BLaER1 treated with 17β-estradiol and CSF1 and Interleukin-3, amounts not matched to agents 10 nM and 100 nM (cell line): ENCODE data around the gene CAMK1.

Experiments used
- H3K27ac ChIP-seq, 11 experiments: shearing (Covaris generic); formaldehyde crosslinking; 2 replicates each; pipeline ENCODE4 v1.8.1; 2022
- H3K27me3 ChIP-seq, 11 experiments: shearing (Covaris generic); formaldehyde crosslinking; 2 replicates each; pipeline ENCODE4 v1.8.1; 2022
- H3K36me3 ChIP-seq, 11 experiments: shearing (Covaris generic); formaldehyde crosslinking; 2 replicates each; pipeline ENCODE4 v1.8.1; 2022
- H3K4me1 ChIP-seq, 10 experiments: shearing (Covaris generic); formaldehyde crosslinking; 2 replicates each; pipeline ENCODE4 v1.8.1; 2022
- H3K4me2 ChIP-seq, 11 experiments: shearing (Covaris generic); formaldehyde crosslinking; 2 replicates each; pipeline ENCODE4 v1.8.1; 2022
- H3K4me3 ChIP-seq, 10 experiments: shearing (Covaris generic); formaldehyde crosslinking; 2 replicates each; pipeline ENCODE4 v1.8.1; 2022
- H3K9ac ChIP-seq, 11 experiments: shearing (Covaris generic); formaldehyde crosslinking; 2 replicates each; pipeline ENCODE4 v1.8.1; 2022
- H3K9me3 ChIP-seq, 11 experiments: shearing (Covaris generic); formaldehyde crosslinking; replicated peaks in 1 of 11; 2 replicates each; pipeline ENCODE4 v1.8.1; 2022
- H4K20me1 ChIP-seq, 11 experiments: shearing (Covaris generic); formaldehyde crosslinking; 2 replicates each; pipeline ENCODE4 v1.8.1; 2022
- Cebpa-rat ChIP-seq, 11 experiments: shearing (Covaris generic); IDR thresholded peaks; 2 replicates each; pipeline ENCODE4 v1.8.1; 2022

The CAMK1 gene

DNA sequence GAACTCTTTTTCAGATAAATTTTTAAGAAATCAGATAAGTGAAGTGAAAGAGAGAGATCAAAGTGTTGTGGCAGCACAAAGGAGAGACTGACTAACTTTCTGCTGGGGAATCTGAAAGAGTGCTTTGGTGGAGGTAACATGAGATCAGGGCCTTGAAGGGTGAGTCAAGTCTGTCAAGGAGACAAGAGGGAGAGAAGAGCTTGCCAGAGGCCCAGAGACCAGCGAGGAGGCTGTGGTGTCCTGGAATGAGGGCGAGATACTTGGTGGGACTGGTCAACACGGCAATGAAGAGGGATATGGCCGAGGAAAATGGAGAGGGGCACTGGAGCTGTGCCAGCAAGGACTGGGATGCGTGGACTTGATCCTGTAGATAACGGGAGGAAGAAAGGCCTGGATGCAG is 18.0 kb upstream of the CAMK1 start:
- no peak for TF ChIP-seq Cebpa-rat (IDR thresholded peaks at IDR 0.05)
- Histone ChIP-seq H3K36me3 (peaks cover 17 to 77% (median 39%) of the 10 kb centered on the region in 11 experiments; a peak in 19 of 22 replicates), H3K9ac (0 out of 22 replicates have a peak overlapping the region, but pooled peaks of 1 of the 11 experiments have one; percentile 16), H3K9me3 (no peaks in the 10 kb centered on the region), H3K4me2 (no peak overlapping the region), H3K27ac (peak overlapping the region in 2 of 11 experiments; percentile 15 to 19; a peak in 2 of 22 replicates), H3K4me1 (peaks cover 16 to 31% (median 22%) of the 10 kb centered on the region in 10 experiments), H3K27me3 (no peaks in the 10 kb centered on the region), H4K20me1 (no peaks in the 10 kb centered on the region), H3K4me3 (no peak overlapping the region)

DNA sequence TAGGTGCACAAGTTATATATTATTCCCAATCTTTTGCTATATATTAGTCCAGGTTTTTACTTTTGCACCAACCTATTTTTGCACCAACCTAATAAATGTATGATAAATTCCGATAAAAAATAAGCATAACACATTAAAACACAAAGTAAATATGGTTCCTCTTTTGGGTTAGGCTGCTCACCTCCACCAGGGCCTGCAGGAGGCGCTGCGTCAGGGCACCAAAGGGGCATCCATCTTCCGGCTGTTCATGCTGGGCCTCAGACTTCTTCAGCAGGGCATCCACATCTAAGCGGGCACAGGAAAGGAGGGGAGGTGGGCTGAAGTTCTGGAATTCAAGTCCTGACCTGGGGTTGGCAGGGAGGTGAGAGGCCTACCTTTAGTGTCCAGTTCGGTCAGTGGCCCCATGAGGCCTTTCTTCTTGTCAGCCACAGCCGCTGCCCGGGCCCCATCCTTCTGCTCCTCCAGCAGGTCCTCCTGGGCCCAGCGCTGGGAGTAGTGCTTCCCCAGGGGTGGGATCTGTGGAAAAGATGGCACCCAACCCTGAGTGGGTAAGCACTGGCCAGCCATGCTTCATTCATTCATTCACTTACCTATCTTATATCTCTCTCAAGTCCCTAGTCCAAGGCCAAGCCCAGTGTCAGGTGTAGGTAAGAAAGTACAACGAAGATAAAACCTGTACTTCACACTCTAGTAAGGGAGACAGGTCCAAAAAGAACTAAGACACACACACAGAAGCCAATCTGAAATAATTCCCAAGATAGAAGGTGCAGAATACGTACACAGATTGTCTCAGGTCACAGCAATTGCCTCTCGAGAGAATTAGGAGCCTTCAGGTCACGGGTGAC is 17.3 kb upstream of the CAMK1 start:
- Histone ChIP-seq H3K9me3 (no peaks in the 10 kb centered on the region), H3K4me3 (no peak overlapping the region), H4K20me1 (no peaks in the 10 kb centered on the region), H3K9ac (0 out of 22 replicates have a peak overlapping the region, but pooled peaks of 1 of the 11 experiments have one; percentile 16), H3K4me2 (no peak overlapping the region), H3K36me3 (peaks cover 17 to 78% (median 39%) of the 10 kb centered on the region in 11 experiments; a peak in 19 of 22 replicates), H3K27ac (no peak overlapping the region), H3K4me1 (peaks cover 22 to 36% (median 29%) of the 10 kb centered on the region in 10 experiments), H3K27me3 (no peaks in the 10 kb centered on the region)
- TF ChIP-seq Cebpa-rat (IDR thresholded peaks at IDR 0.05) = no peak

DNA sequence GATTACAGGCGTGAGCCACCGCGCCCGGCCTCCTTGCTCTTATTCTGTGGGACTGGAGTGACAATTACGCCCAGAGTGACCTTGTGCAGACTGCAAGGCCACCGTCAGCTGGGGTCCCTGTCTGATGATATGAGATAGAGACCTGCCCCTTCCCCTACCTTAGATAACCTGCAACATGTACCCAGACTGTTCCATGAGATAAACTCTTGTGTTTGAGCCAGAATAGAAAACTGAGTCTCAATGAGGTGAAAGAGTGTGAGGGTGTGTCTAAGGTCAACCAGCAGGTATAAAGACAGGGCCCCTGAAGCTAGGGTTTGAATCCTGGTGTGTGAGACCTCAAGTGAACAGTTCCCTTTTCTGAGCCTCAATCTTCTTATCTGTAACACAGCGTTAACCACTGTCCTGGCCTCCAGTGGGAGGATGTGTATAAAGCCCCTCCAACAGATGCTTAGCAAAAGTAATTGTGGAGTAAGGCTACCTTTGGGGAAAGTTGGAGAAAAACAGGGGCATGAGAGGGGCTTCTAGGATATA is 16.5 kb upstream of the CAMK1 start:
- Histone ChIP-seq H4K20me1 (no peaks in the 10 kb centered on the region), H3K4me3 (no peak overlapping the region), H3K27ac (no peak overlapping the region), H3K27me3 (no peaks in the 10 kb centered on the region), H3K4me1 (peaks cover 22 to 36% (median 29%) of the 10 kb centered on the region in 10 experiments), H3K36me3 (peaks cover 17 to 85% (median 39%) of the 10 kb centered on the region in 11 experiments; a peak in 19 of 22 replicates), H3K9ac (no peak overlapping the region), H3K4me2 (no peak overlapping the region), H3K9me3 (no peaks in the 10 kb centered on the region)
- TF ChIP-seq Cebpa-rat (IDR thresholded peaks at IDR 0.05) = no peak

DNA sequence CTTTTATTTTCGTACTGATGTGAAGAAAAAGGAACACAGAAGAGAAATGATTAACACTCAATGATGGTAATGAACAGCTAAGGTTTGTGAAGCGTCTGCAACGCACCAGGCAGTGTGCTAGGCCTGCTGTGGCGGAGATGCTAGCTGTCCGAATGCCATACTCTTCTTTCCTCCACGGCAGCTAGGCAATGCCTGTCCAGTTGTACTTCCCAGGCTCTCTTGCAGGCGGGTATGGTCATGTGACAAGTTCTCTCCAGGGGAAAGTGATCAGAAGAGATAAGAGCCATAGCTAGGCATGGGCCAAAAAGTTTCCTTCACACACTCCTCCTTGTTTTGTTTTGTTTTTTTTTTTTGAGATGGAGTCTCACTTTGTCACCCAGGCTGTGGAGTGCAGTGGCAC is 15.9 kb upstream of the CAMK1 start:
- no peak for TF ChIP-seq Cebpa-rat (IDR thresholded peaks at IDR 0.05)
- H3K27me3 ChIP-seq = no peaks in the 10 kb centered on the region

DNA sequence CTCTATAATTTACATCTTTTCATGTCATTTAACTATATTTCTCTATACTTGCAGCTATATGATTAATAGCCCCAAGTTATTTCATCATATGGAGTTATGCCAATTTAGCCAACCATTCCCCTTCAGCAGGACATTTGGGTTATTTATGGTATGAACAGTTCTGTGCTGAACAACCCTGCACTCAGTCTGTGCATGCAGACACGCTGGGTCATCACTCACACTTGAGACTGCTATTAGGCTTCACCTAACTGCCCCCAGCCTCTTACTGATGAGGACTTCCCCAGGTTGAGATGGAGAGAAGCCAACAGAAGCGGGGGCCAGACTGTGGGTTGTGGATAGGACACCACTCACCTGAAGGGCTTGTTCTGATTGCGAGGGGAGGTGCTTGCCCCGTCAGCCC is 15.2 kb upstream of the CAMK1 start:
- Histone ChIP-seq H3K4me3 (no peak overlapping the region), H3K4me2 (no peak overlapping the region), H3K9ac (no peak overlapping the region), H4K20me1 (no peaks in the 10 kb centered on the region), H3K36me3 (peaks cover 17 to 76% (median 37%) of the 10 kb centered on the region in 11 experiments; a peak in 19 of 22 replicates), H3K27me3 (no peaks in the 10 kb centered on the region), H3K27ac (no peak overlapping the region), H3K9me3 (no peaks in the 10 kb centered on the region), H3K4me1 (peaks cover 29 to 44% (median 31%) of the 10 kb centered on the region in 10 experiments)
- TF ChIP-seq Cebpa-rat (IDR thresholded peaks at IDR 0.05) = no peak

More for the DNA sequence above, 15.9 kb upstream of the CAMK1 start:
- Histone ChIP-seq H4K20me1 (no peaks in the 10 kb centered on the region), H3K9me3 (no peaks in the 10 kb centered on the region), H3K36me3 (peaks cover 17 to 79% (median 38%) of the 10 kb centered on the region in 11 experiments; a peak in 19 of 22 replicates), H3K27ac (no peak overlapping the region), H3K9ac (peak overlapping the region in 1 of 11 experiments; percentile 24; a peak in 2 of 22 replicates), H3K4me2 (no peak overlapping the region; a peak in 1 of 22 replicates), H3K4me3 (no peak overlapping the region), H3K4me1 (peaks cover 23 to 37% (median 29%) of the 10 kb centered on the region in 10 experiments)

DNA sequence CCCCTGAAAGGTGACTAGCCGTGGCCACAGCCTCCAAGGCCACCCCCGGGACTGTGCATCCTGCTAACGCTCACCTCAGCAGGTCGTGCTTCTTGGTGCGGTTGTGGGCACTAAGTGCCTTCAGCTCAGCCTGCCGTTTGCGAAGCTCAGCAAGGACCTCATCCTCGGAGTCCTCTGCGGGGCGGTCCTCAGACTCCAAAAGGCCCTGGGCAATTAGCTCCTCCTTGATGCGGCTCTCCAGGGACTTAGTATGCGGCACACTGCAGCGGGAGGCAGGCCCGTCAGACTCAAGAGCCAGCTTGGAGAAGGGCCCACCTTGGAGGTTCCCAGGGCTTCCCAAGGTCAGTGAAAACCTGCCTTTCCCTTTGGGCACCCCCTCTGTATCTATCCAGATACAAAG is 14.2 kb upstream of the CAMK1 start:
- Histone ChIP-seq H3K36me3 (peaks cover 9 to 66% (median 28%) of the 10 kb centered on the region in 11 experiments; a peak in 17 of 22 replicates), H3K9ac (0 out of 22 replicates have a peak overlapping the region, but pooled peaks of 1 of the 11 experiments have one; percentile 19), H3K27ac (no peak overlapping the region), H3K4me2 (no peak overlapping the region), H4K20me1 (peaks cover 0 to 8% (median 0%) of the 10 kb centered on the region in 11 experiments; a peak in 4 of 22 replicates), H3K4me1 (peaks cover 38 to 54% (median 41%) of the 10 kb centered on the region in 10 experiments), H3K4me3 (no peak overlapping the region), H3K9me3 (no peaks in the 10 kb centered on the region), H3K27me3 (no peaks in the 10 kb centered on the region)
- no peak for TF ChIP-seq Cebpa-rat (IDR thresholded peaks at IDR 0.05)

DNA sequence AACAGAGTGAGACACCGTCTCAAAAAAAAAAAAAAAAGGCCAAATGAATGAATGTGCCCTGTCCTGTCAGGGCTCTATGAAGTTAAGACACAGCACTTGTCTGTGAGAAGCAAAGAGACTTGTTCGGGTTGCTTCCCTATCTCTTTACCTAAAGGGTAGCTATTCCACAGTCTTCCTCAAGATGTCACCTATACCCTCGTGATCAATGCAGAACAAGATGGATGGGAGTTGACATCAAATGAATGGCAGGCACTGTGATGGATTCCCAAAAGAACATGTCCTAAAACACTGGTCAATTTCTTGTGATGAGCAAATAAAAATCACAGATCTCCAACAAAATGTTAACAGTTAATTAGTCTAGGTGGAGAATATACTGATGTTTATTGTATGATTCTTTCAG is 13.0 kb upstream of the CAMK1 start:
- TF ChIP-seq Cebpa-rat (IDR thresholded peaks at IDR 0.05) = no peak
- peaks cover 0 to 11% (median 0%) of the 10 kb centered on the region in 11 experiments; a peak in 1 of 22 replicates for H3K27me3 ChIP-seq
- peak overlapping the region; percentile 75 to 95 (median 90) for H3K4me2 ChIP-seq
- 0 out of 22 replicates have a peak overlapping the region, but pooled peaks of 2 of the 11 experiments have one; percentile 12 to 26 for H3K27ac ChIP-seq
- peak overlapping the region in 5 of 11 experiments; percentile 6 to 79 (median 68); a peak in 6 of 22 replicates for H3K9ac ChIP-seq
- H3K4me1 ChIP-seq = peaks cover 50 to 65% (median 53%) of the 10 kb centered on the region in 10 experiments
- H3K9me3 ChIP-seq = no peaks in the 10 kb centered on the region
- H3K4me3 ChIP-seq = no peak overlapping the region
- peaks cover 8 to 57% (median 27%) of the 10 kb centered on the region in 11 experiments; a peak in 17 of 22 replicates for H3K36me3 ChIP-seq
- H4K20me1 ChIP-seq = peaks cover 0 to 16% (median 0%) of the 10 kb centered on the region in 11 experiments; a peak in 5 of 22 replicates

DNA sequence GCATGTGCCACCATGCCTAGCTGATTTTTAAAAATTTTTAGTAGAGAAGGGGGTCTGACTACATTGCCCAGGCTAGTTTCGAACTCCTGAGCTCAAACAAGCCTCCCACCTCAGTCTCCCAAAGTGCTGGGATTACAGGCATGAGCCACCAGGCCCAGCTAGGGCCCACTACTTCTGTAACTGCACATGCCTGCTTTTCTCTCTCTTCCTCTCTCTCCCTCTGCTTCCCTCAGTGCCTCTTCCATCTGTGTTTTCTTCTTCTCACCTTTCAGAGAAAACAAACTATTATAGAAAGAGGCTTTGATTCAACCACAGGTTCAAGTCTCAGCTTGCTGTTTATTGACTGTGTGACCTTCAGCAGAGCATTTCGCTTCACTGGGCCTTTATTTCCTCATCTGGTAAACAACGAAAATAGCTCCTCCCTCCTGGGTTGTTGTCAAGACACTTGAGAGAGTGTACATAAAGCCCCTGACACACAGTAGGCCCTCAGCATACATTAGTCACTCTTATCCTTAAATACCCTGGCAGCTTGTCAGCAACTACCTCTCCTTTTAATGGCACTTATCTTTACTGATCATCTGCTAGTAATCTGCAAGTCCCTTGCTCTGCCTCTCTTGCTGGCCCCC is 12.3 kb upstream of the CAMK1 start:
- H3K9me3 ChIP-seq = no peaks in the 10 kb centered on the region
- peak overlapping the region in 9 of 11 experiments; percentile 0 to 84 (median 26); a peak in 11 of 22 replicates for H3K27ac ChIP-seq
- TF ChIP-seq Cebpa-rat (IDR thresholded peaks at IDR 0.05) = no peak
- peaks cover 0 to 16% (median 0%) of the 10 kb centered on the region in 11 experiments; a peak in 1 of 22 replicates for H3K27me3 ChIP-seq
- H3K4me2 ChIP-seq = peak overlapping the region; percentile 75 to 95 (median 90)
- H3K36me3 ChIP-seq = peaks cover 8 to 50% (median 24%) of the 10 kb centered on the region in 11 experiments; a peak in 16 of 22 replicates
- H3K9ac ChIP-seq = peak overlapping the region; percentile 20 to 80 (median 68); a peak in 18 of 22 replicates
- H3K4me1 ChIP-seq = peaks cover 57 to 69% (median 60%) of the 10 kb centered on the region in 10 experiments
- H3K4me3 ChIP-seq = peak overlapping the region in 1 of 10 experiments; percentile 26; a peak in 1 of 20 replicates
- H4K20me1 ChIP-seq = peaks cover 0 to 16% (median 0%) of the 10 kb centered on the region in 11 experiments; a peak in 6 of 22 replicates
